Stomach smooth muscle (tissue), 2 donors: ENCODE measurements around the gene RIPOR1.
"Not testable (repeated sequence)": the region's sequence is repeated elsewhere in the genome, so short reads cannot be mapped to it uniquely, and the experiment has no call there.

Source experiments
- H3K27ac ChIP-seq: one replicate; pipeline ENCODE4 v1.7.0; 2013; ENCODE audit warnings: mild to moderate bottlenecking, low read length, inconsistent platforms
- H3K27me3 ChIP-seq, 2 donors: one replicate each; pipeline ENCODE4 v1.7.0; 2013; ENCODE audit warnings: low read length in 2 of 2; ENCODE audit not compliant: insufficient read depth in 2 of 2, control insufficient read depth in 1 of 2
- H3K36me3 ChIP-seq, 2 donors: one replicate each; pipeline ENCODE4 v1.7.0; 2013; ENCODE audit warnings: low read length in 2 of 2; ENCODE audit not compliant: control insufficient read depth in 2 of 2, insufficient read depth in 2 of 2
- H3K4me1 ChIP-seq: one replicate; pipeline ENCODE4 v1.7.0; 2013; ENCODE audit warnings: low read length; ENCODE audit not compliant: control insufficient read depth, insufficient read depth
- H3K4me3 ChIP-seq, 2 donors: one replicate each; pipeline ENCODE4 v1.7.0; 2013; ENCODE audit warnings: low read length in 2 of 2
- H3K9ac ChIP-seq, 2 donors: one replicate each; pipeline ENCODE4 v1.7.0; 2013; ENCODE audit warnings: low read length in 2 of 2, mild to moderate bottlenecking in 1 of 2
- H3K9me3 ChIP-seq, 2 donors: one replicate each; pipeline ENCODE4 v1.7.0; 2013; ENCODE audit warnings: low read length in 2 of 2; ENCODE audit not compliant: control insufficient read depth in 2 of 2
- donor health status: healthy.
- donor health status: Pancreatic carcinoma.

Gene RIPOR1

DNA sequence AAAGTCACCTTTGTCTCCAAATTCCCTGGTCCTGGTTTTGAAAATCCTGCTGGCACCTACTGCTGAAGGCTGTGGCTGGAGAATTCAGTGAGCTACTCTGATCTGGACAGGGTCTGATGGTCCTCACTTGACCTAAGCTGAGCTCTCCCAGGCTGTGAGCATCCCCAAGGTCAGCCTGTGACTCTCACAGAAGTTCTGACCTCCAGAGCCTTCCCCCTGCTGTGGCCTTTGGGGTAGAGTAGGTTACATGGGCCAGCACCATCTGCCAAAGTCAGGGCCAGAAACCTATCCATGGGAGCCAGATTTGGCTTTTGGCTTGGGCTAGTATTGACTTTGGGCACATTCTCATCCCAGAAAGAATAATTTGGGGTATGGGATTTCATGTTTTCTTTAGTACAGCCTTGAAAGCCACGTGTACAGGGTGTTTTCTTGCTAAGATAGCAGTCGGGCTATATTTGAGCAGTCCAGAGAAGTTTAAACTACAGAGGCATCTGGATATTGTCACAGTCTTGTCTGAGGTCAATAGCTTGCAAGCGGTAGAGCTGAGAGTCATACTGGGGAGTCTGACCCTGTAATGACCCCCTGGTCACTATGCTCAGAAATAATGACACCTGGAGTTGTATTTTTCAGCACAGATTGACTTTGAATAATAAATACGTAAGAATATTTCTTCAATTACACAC is 39.1 kb upstream of the RIPOR1 start:
- H3K9me3 ChIP-seq: no peaks in the 10 kb centered on the region
- no peak overlapping the region for H3K4me3 ChIP-seq
- no peaks in the 10 kb centered on the region for H3K27me3 ChIP-seq
- H3K4me1 ChIP-seq: peaks cover 27% of the 10 kb centered on the region
- peak overlapping the region in 1 of 2 donors; percentile 23 for H3K9ac ChIP-seq
- H3K27ac ChIP-seq: peak overlapping the region; percentile 88
- H3K36me3 ChIP-seq: peaks cover 0 to under 1% of the 10 kb centered on the region in 2 donors

DNA sequence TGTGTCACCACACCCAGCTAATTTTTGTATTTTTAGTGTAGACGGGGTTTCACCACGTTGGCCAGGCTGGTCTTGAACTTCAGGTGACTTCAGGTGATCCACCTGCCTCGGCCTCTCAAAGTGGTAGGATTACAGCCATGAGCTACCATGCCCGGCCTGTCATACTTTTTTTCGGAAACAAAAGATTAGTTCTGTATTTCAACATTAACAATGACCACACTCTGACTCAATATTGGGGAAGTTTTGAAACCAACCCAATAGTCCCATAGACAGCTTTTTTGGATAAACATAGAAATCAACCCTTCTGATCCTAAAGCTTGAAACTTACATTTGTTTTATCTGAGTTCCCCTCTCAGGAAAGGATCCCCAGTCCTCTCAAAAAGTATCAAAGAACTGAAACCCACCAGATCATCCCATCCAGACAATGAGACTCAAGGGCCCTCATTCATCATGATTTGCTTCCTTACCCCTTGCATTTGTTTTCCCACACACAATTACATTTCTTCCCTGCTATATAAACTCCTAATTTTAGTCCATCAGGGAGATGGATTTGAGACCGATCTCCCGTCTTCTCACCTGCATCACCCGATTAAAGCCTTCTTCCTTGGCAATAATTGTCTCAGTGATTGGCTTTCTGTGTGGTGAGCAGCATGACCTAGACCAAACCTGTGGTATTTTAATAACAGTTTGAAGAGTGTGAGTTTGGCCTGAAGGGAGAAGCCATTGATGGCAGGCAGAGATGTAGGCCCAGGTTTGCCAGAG is 38.1 kb upstream of the RIPOR1 start:
- Histone ChIP-seq H3K9ac (peak overlapping the region in 1 of 2 donors; percentile 25), H3K36me3 (no peaks in the 10 kb centered on the region), H3K4me3 (no peak overlapping the region), H3K27me3 (no peaks in the 10 kb centered on the region), H3K9me3 (no peaks in the 10 kb centered on the region), H3K4me1 (peaks cover 27% of the 10 kb centered on the region), H3K27ac (peak overlapping the region; percentile 88)

DNA sequence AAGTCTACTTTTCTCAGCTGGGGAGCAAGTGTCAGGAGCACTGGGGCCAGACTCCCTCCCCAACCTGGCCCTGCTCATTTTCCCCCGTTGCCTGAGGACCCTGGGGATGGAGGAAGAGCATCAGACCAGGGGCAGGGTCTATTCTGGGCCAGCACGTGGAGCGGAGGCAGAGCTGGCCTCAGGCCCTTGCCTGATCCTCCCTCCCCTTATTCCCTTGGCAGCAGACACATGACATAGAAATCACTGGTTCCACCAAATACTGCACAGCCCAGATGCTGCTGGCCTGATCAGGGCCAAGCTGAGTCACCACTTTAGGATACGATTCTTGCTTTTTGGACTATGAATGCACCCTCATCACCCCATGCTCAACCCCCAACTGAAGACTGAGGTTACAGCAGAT is 29.5 kb upstream of the RIPOR1 start:
- no peak overlapping the region for H3K27ac ChIP-seq
- H3K36me3 ChIP-seq: peaks cover 0 to 5% of the 10 kb centered on the region in 2 donors

DNA sequence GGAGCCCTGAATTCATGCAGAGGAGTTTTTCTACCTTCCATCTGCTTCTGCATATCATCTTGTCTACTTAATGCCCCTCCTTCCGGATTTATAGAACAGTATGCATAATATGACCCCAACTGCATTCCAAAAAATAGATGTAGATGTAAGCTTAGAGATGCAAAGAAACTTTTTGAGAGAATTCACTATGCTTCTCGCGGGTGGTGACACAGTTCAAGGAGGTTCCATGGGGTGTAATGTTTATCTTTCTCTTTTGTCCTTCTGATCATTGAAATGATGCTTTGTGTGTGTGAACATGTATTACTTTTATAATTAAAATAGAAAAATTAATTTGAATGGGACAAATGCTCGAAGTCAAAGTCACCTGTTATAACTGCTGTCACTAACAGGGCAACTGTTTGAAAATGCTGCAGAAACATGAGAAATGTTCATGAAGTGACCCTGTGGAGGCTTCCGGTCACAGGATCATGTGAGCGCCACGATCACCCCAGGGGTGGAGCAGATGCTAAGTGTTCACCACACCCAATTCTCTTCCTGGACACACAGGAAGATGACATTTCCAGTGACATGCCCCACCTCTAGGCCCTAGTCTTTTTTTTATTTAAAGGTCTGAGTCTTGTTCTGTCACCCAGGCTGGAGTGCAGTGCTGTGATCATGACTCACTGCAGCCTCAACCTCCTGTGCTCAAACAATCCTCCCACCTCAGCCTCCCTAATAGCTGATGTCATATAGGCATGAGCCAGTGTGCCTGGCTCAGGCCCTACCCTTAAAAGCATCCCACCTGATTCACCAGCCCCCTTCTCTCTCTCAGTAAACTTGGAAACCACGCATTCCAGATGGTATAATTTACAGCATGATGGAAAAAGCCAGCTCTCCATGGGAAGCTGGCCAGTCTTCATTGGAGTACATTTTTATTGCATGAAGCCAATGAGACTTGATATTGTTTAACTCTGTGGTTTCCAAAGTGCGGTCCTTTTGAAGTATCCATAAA is 24.3 kb upstream of the RIPOR1 start:
- Histone ChIP-seq H3K36me3 (peaks cover 0 to 3% of the 10 kb centered on the region in 2 donors), H3K27me3 (no peaks in the 10 kb centered on the region), H3K9me3 (no peaks in the 10 kb centered on the region), H3K4me3 (no peak overlapping the region), H3K9ac (no peak overlapping the region), H3K27ac (no peak overlapping the region), H3K4me1 (peaks cover under 1% of the 10 kb centered on the region)

More for the DNA sequence above, 29.5 kb upstream of the RIPOR1 start:
- Histone ChIP-seq H3K4me3 (no peak overlapping the region), H3K9ac (peak overlapping the region in 1 of 2 donors; percentile 5), H3K27me3 (no peaks in the 10 kb centered on the region), H3K4me1 (peaks cover 6% of the 10 kb centered on the region), H3K9me3 (no peaks in the 10 kb centered on the region)

DNA sequence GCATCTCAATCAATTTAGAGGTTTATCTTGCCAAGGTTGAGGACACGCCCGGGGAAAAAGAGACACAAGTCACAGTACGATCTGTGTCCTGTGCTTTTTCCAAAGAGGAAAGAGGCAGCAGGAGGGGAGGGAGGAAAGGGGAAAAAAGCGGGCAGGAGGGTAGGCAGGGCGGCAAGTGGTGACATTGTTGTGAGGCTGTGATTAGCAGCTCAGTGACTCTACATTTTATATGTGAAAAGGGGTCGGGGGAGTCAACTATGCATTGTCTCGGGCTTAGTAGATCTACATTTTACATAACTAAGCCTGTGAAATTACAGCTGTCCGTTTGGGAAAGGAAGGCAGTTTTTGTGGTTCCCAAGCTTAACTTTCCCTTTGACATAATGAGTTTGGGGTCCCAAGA is 22.2 kb upstream of the RIPOR1 start:
- Histone ChIP-seq H3K27me3 (no peaks in the 10 kb centered on the region), H3K27ac (no peak overlapping the region), H3K9me3 (no peaks in the 10 kb centered on the region), H3K4me1 (no peaks in the 10 kb centered on the region), H3K9ac (no peak overlapping the region), H3K4me3 (no peak overlapping the region), H3K36me3 (peaks cover 0 to 2% of the 10 kb centered on the region in 2 donors)

DNA sequence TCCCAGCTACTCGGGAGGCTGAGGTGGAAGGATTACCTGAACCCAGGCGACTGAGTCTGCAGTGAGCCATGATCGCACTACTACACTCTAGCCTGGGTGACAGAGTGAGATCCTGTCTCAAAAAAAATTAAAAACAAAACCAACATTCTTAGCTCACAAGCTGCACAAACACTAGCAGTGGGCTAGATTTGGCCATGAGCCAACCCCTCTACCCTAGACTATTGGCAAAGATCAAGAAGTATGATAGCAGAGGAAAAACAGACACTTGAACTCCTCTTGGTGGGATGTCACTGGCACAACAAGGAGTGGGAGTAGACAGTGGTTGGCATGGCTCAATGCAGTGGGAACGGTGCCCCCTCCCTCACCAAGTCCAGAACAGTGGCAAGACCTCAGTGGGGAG is 19.6 kb upstream of the RIPOR1 start:
- no peak overlapping the region for H3K9ac ChIP-seq
- no peaks in the 10 kb centered on the region for H3K4me1 ChIP-seq
- no peak overlapping the region for H3K27ac ChIP-seq
- H3K27me3 ChIP-seq: no peaks in the 10 kb centered on the region
- H3K36me3 ChIP-seq: peaks cover 0 to 2% of the 10 kb centered on the region in 2 donors
- no peaks in the 10 kb centered on the region for H3K9me3 ChIP-seq
- H3K4me3 ChIP-seq: no peak overlapping the region

DNA sequence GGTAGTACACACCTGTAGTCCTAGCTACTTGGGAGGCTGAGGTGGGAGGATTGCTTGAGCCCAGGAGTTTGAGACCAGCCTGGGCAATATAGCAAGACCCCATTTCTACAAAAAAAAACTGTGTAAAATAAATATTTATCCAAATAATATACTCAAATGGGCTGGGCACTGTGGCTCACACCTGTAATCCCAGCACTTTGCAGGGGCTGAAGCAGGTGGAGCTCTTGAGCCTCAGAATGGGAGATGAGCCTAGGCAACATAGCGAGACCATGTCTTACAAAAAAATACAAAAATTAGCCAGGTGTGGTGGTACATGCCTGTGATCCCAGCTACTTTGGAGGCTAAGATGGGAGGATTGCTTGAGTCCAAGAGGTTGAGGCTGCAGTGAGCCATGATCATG is 14.7 kb upstream of the RIPOR1 start:
- not testable (repeated sequence) for H3K9ac ChIP-seq, H3K27me3 ChIP-seq, H3K4me3 ChIP-seq, H3K4me1 ChIP-seq, H3K9me3 ChIP-seq, H3K27ac ChIP-seq, H3K36me3 ChIP-seq

DNA sequence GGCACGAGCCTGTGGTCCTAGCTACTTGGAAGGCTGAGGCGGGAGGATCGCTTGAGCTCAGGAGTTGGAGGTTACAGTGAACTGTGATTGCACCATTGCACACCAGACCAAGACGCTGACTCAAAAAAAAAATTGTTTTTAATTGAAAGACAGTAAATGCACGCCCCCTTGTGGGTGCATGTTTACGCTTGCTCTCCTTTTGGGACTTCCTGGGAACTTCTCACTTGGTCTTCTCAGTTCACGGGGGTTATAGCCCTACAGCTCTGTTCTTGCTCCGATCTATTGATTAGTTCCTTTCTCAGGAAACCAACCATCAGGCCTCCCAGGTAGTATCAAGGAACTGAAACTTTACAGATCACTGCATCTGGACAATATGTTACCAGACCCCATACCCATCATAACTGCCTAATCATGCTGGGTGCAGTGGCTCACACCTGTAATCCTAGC is 14.2 kb upstream of the RIPOR1 start:
- no peaks in the 10 kb centered on the region for H3K9me3 ChIP-seq

DNA sequence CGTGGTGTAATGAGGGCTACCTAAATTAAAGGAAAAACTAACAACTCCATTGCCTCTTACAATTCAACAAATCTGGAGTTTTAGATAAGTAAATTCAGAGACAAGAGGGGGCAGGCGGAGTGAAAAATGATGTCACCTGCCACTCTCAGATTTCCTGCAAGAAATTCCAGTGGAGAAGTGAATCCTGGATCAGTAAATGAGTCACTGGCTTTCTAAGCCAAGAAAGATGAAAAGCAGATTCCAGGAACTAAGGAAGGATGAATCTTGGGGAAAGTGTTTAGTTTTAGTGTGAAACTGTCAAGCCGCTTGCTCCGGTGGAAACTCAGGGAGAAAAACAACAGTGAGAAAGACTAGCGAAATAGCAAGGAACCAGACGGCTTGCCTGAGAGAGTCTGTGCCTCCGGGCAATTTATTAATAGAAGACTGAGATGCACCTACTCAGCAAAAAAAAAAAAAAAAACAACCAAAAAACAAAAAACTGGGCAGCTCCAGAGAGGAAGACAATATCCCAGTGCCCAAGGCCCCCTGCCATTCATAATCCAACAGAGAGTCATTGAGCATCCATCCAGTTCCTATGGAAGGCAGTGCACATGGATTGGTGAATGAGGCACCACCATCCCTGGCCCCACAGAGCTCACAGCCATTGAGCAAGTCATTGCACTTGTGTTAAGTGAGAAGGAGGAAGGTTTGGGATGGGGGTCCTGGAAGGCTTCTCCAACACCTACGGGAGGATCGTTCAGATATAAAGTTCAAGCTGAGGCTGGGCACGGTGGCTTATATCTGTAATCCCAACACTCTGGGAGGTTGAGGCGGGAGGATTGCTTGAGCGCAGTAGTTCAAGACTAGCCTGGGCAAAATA is 12.1 kb upstream of the RIPOR1 start:
- no peak overlapping the region for H3K4me3 ChIP-seq
- H3K4me1 ChIP-seq: peaks cover 3% of the 10 kb centered on the region
- H3K9me3 ChIP-seq: no peaks in the 10 kb centered on the region
- H3K9ac ChIP-seq: peak overlapping the region in 1 of 2 donors; percentile 22
- no peak overlapping the region for H3K27ac ChIP-seq
- H3K27me3 ChIP-seq: no peaks in the 10 kb centered on the region
- no peaks in the 10 kb centered on the region for H3K36me3 ChIP-seq

More for the DNA sequence above, 14.2 kb upstream of the RIPOR1 start:
- Histone ChIP-seq H3K36me3 (no peaks in the 10 kb centered on the region), H3K27me3 (no peaks in the 10 kb centered on the region), H3K4me3 (no peak overlapping the region), H3K9ac (no peak overlapping the region), H3K4me1 (peaks cover 2% of the 10 kb centered on the region), H3K27ac (no peak overlapping the region)

DNA sequence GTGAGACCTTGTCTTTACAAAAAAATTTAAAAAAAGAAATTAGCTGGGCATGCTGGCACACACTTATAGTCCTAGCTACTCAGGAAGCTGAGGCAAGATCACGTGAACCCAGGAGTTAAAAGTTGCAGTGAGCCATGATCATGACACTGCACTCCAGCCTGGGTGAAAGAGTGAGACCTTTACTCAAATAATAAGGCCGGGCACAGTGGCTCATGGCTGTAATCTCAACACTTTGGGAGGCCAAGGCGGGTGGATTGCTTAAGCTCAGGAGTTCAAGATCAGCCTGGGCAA is 11.5 kb upstream of the RIPOR1 start:
- Histone ChIP-seq H3K36me3 (no peaks in the 10 kb centered on the region), H3K27ac (no peak overlapping the region), H3K27me3 (no peaks in the 10 kb centered on the region), H3K4me3 (no peak overlapping the region), H3K9me3 (no peaks in the 10 kb centered on the region), H3K9ac (peak overlapping the region in 1 of 2 donors; percentile 22), H3K4me1 (peaks cover 7% of the 10 kb centered on the region)
